ENCODE measurements around the gene COQ10B. TPM values are rescaled to one million over a fixed set of nuclear protein-coding genes. Genes with fewer than 3 reads are reported as not detected.

Gene COQ10B
- total and polyA plus RNA-seq, 2 of the 4 experiments (the other 2 are of a cell fraction) = 9.5 to 28.7 TPM

DNA sequence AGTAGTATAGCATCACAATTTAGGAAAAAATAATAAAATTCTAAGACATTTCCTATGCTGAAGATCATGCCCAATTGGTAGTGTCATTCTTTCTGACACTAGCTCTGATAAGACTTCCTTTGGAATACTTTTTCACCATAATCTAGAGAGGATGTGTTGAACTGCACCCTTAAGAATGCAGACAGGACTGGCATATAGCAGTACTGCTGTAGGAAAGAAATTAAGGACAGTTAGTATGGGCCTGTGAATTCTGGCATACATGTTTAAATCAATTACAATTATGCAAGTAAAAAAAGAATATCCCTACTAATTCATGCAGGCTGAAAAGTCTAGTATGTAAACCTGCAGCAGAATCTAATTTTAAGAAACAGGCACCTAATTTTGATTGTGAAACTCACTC is 33.9 kb upstream of the COQ10B start:
- Histone ChIP-seq H3K27ac (ENCODE audit: insufficient read depth, low read length) (no peak overlapping the region), H3K27me3 (ENCODE audit: control insufficient read depth, insufficient read depth, low read length) (no peaks in the 10 kb centered on the region), H3K36me3 (ENCODE audit: control insufficient read depth, insufficient read depth, low read length) (peaks cover 49% of the 10 kb centered on the region), H3K9ac (ENCODE audit: low read depth, low read length) (no peak overlapping the region), H2BK20ac (ENCODE audit: low read depth, low read length) (no peak overlapping the region), H4K91ac (ENCODE audit: insufficient read depth, low read depth, low read length) (no peak overlapping the region), H2BK120ac (ENCODE audit: low read depth, low read length) (no peak overlapping the region), H2BK5ac (ENCODE audit: low read depth, low read length, poor library complexity, severe bottlenecking) (no peak overlapping the region), H4K20me1 (ENCODE audit: insufficient read depth, low read length) (peaks cover 36% of the 10 kb centered on the region), H3K9me3 (ENCODE audit: control insufficient read depth, insufficient read depth, low read length) (no peaks in the 10 kb centered on the region), H3K79me1 (ENCODE audit: low read depth in 1 of 2, low read length in 2 of 2) (peaks cover 18 to 28% of the 10 kb centered on the region in 2 experiments), H2AK5ac (ENCODE audit: low read depth, low read length) (no peak overlapping the region), H3K23ac (ENCODE audit: low read depth, low read length) (no peak overlapping the region), H3K9me1 (ENCODE audit: insufficient read depth, low read length) (no peaks in the 10 kb centered on the region; the same call in 1 of the 2 replicates), H2AFZ (replicated peaks; ENCODE audit: low read length, poor library complexity) (no peak overlapping the region), H3K4ac (ENCODE audit: low read depth, low read length) (no peak overlapping the region), H3K4me3 (ENCODE audit: insufficient read depth, low read depth, low read length) (no peak overlapping the region), H3K14ac (replicated peaks; ENCODE audit: low read depth, low read length) (no peak overlapping the region), H3K56ac (ENCODE audit: extremely low read depth, insufficient read depth, low read length) (no peak overlapping the region), H4K8ac (ENCODE audit: low read depth in 2 of 2, low read length in 2 of 2) (no peak overlapping the region), H4K5ac (ENCODE audit: low read depth, low read length) (no peak overlapping the region), H3K4me1 (ENCODE audit: control insufficient read depth, insufficient read depth, low read length) (no peaks in the 10 kb centered on the region; the same call in 1 of the 2 replicates), H3K4me2 (ENCODE audit: low read depth, low read length) (no peak overlapping the region), H3K18ac (ENCODE audit: low read depth, low read length) (no peak overlapping the region), H2BK15ac (ENCODE audit: low read depth, low read length) (no peak overlapping the region), H2AK9ac (replicated peaks; ENCODE audit: low read depth, low read length, poor library complexity) (no peak overlapping the region)
- DNase-seq (no peak), ATAC-seq (ENCODE audit: low read depth) (no peak)
- in situ Hi-C loops (cut with MboI; ENCODE audit: low sequenced_read_pairs) (loop anchor here (5.0 kb wide), 1 partner anchor 78 kb away; the partner anchor contains the start of gene HSPD1), intact Hi-C loops (cut with micrococcal nuclease) (loop anchor here (2.0 to 5.0 kb wide), 2 partner anchors 17 to 58 kb away; no protein-coding TSS in a partner anchor), dilution Hi-C loops (cut with HindIII; ENCODE audit: low sequenced_read_pairs, unreplicated experiment) (no loop called here)
- TF ChIP-seq MAZ (IDR thresholded peaks at IDR 0.05; ENCODE audit: borderline replicate concordance, low read depth, low read length) (no peak), USF2 (IDR thresholded peaks at IDR 0.05; ENCODE audit: low read depth, low read length) (no peak), SMC3 (IDR thresholded peaks at IDR 0.05; ENCODE audit: low read depth, low read length) (no peak), CHD1 (IDR thresholded peaks at IDR 0.05; ENCODE audit: low read depth, low read length) (no peak), MAFK (IDR thresholded peaks at IDR 0.05; ENCODE audit: low read depth, low read length) (no peak), MXI1 (IDR thresholded peaks at IDR 0.05; ENCODE audit: borderline replicate concordance, low read depth, low read length) (no peak), CEBPB (IDR thresholded peaks at IDR 0.05; ENCODE audit: low read depth, low read length) (no peak)
- ChIA-PET POLR2A (ENCODE audit: unreplicated experiment) (no interaction called here), CTCF (no interaction called here)
- no TSS peak for BruUV-seq (replicated peaks)

Data from IMR-90 (cell line).